H9 (cell line): ENCODE measurements around the gene TRAF5. TPM values are rescaled to one million over a fixed set of nuclear protein-coding genes. Genes with fewer than 3 reads are reported as not detected.

Experiments
- DNase-seq: peaks from one replicate; pipeline ENCODE4 v3.0.0-alpha.2; 2017
- H2AFZ ChIP-seq: one replicate; pipeline ENCODE4 v1.6.1; 2013; ENCODE audit warnings: mild to moderate bottlenecking, low read length, control low read depth, moderate library complexity
- H2AK5ac ChIP-seq: 2 replicates; pipeline ENCODE4 v1.6.1; 2013; ENCODE audit warnings: low read length, control low read depth, mixed read lengths; ENCODE audit not compliant: insufficient read length
- H2BK120ac ChIP-seq: one replicate; pipeline ENCODE4 v1.6.1; 2013; ENCODE audit warnings: low read depth, mild to moderate bottlenecking, low read length, control low read depth, inconsistent platforms; ENCODE audit not compliant: poor library complexity, severe bottlenecking
- H2BK12ac ChIP-seq: 2 replicates; pipeline ENCODE4 v1.6.1; 2013; ENCODE audit warnings: low read length, control low read depth, mixed read lengths, low read depth; ENCODE audit not compliant: insufficient read length
- H2BK15ac ChIP-seq: 2 replicates; pipeline ENCODE4 v1.6.1; 2013; ENCODE audit warnings: low read depth, low read length, control low read depth
- H2BK20ac ChIP-seq: one replicate; pipeline ENCODE4 v1.6.1; 2013; ENCODE audit warnings: low read depth, mild to moderate bottlenecking, low read length, control low read depth, inconsistent platforms; ENCODE audit not compliant: poor library complexity, severe bottlenecking
- H2BK5ac ChIP-seq: 2 replicates; pipeline ENCODE4 v1.6.1; 2013; ENCODE audit warnings: low read length, control low read depth, mixed read lengths; ENCODE audit not compliant: insufficient read length
- H3K14ac ChIP-seq: 2 replicates; pipeline ENCODE4 v1.6.1; 2013; ENCODE audit warnings: low read length, control low read depth; ENCODE audit not compliant: insufficient read depth
- H3K18ac ChIP-seq: 2 replicates; pipeline ENCODE4 v1.6.1; 2013; ENCODE audit warnings: low read depth, mild to moderate bottlenecking, mixed read lengths, low read length, control low read depth; ENCODE audit not compliant: insufficient read length
- H3K23ac ChIP-seq: 2 replicates; pipeline ENCODE4 v1.6.1; 2013; ENCODE audit warnings: low read length, control low read depth, mixed read lengths, low read depth; ENCODE audit not compliant: insufficient read length
- H3K23me2 ChIP-seq: 2 replicates; pipeline ENCODE4 v1.6.1; 2013; ENCODE audit warnings: low read depth, mild to moderate bottlenecking, mixed read lengths, low read length, control low read depth; ENCODE audit not compliant: insufficient read length, poor library complexity, severe bottlenecking
- H3K27ac ChIP-seq: 2 replicates; pipeline ENCODE4 v1.5.1; 2013; ENCODE audit warnings: low read length, control low read depth, mixed read lengths, low read depth; ENCODE audit not compliant: insufficient read length
- H3K27me3 ChIP-seq: 2 replicates; pipeline ENCODE4 v1.6.1; 2013; ENCODE audit warnings: low read length, control low read depth, inconsistent platforms; ENCODE audit not compliant: insufficient read depth
- H3K4ac ChIP-seq: 2 replicates; pipeline ENCODE4 v1.6.1; 2013; ENCODE audit warnings: low read depth, mild to moderate bottlenecking, control low read depth, inconsistent platforms, low read length, moderate library complexity
- H3K4me1 ChIP-seq: 2 replicates; pipeline ENCODE4 v1.6.1; 2013; ENCODE audit warnings: low read length, control low read depth, inconsistent platforms; ENCODE audit not compliant: insufficient read depth
- H3K4me2 ChIP-seq: 2 replicates; pipeline ENCODE4 v1.6.1; 2013; ENCODE audit warnings: low read length, control low read depth, mixed read lengths; ENCODE audit not compliant: insufficient read length, insufficient read depth
- H3K56ac ChIP-seq: 2 replicates; pipeline ENCODE4 v1.6.1; 2013; ENCODE audit warnings: low read depth, mild to moderate bottlenecking, mixed read lengths, low read length, control low read depth; ENCODE audit not compliant: insufficient read length
- H3K79me1 ChIP-seq: 2 replicates; pipeline ENCODE4 v1.6.1; 2013; ENCODE audit warnings: low read depth, mild to moderate bottlenecking, moderate library complexity, low read length, control low read depth, inconsistent platforms; ENCODE audit not compliant: insufficient read depth, poor library complexity, severe bottlenecking
- H3K79me2 ChIP-seq: 2 replicates; pipeline ENCODE4 v1.6.1; 2013; ENCODE audit warnings: low read length, control low read depth, inconsistent platforms; ENCODE audit not compliant: insufficient read depth
- H3K9ac ChIP-seq: 2 replicates; pipeline ENCODE4 v1.6.1; 2013; ENCODE audit warnings: low read length, control low read depth, mixed read lengths; ENCODE audit not compliant: insufficient read length; ENCODE audit errors: extremely low read depth
- H3K9me3 ChIP-seq: one replicate; pipeline ENCODE4 v1.6.1; 2013; ENCODE audit warnings: low read depth, low read length, inconsistent platforms; ENCODE audit not compliant: control insufficient read depth
- H3T11ph ChIP-seq: one replicate; pipeline ENCODE4 v1.6.1; 2013; ENCODE audit warnings: mild to moderate bottlenecking, low read length, control low read depth, inconsistent platforms
- H4K20me1 ChIP-seq: one replicate; pipeline ENCODE4 v1.6.1; 2013; ENCODE audit not compliant: control insufficient read depth, insufficient read length, insufficient read depth
- H4K5ac ChIP-seq: 2 replicates; pipeline ENCODE4 v1.6.1; 2013; ENCODE audit warnings: low read depth, mild to moderate bottlenecking, mixed read lengths, low read length, control low read depth; ENCODE audit not compliant: insufficient read length
- H4K8ac ChIP-seq: replicated peaks from 2 replicates; pipeline ENCODE4 v1.6.1; 2013; ENCODE audit warnings: low read length, control low read depth, mixed read lengths, low read depth; ENCODE audit not compliant: insufficient read length
- H4K91ac ChIP-seq: 2 replicates; pipeline ENCODE4 v1.6.1; 2013; ENCODE audit warnings: low read depth, mild to moderate bottlenecking, moderate library complexity, mixed read lengths, low read length, control low read depth; ENCODE audit not compliant: insufficient read length
- H3K27ac Mint-ChIP-seq, 3 experiments: 2 replicates in 2 of 3; 3 replicates in 1 of 3; pipeline ENCODE4 v1.8.0; 2020 to 2021; ENCODE audit warnings: mixed read lengths in 3 of 3, mild to moderate bottlenecking in 1 of 3, moderate library complexity in 1 of 3
- H3K27me3 Mint-ChIP-seq: 2 replicates; pipeline ENCODE4 v1.8.0; 2021; ENCODE audit warnings: low read depth, mild to moderate bottlenecking, moderate library complexity, mixed read lengths
- H3K36me3 Mint-ChIP-seq, 3 experiments: 2 replicates in 2 of 3; 3 replicates in 1 of 3; pipeline ENCODE4 v1.8.0; 2020 to 2021; ENCODE audit warnings: low read depth in 3 of 3, mixed read lengths in 3 of 3; ENCODE audit not compliant: insufficient read depth in 1 of 3
- H3K4me1 Mint-ChIP-seq, 2 experiments: 2 replicates each; pipeline ENCODE4 v1.8.0; 2020; ENCODE audit warnings: mixed read lengths in 2 of 2
- H3K4me3 Mint-ChIP-seq, 2 experiments: 2 replicates in 1 of 2; 3 replicates in 1 of 2; pipeline ENCODE4 v1.8.0; 2020 to 2021; ENCODE audit warnings: mild to moderate bottlenecking in 2 of 2, mixed read lengths in 2 of 2, moderate library complexity in 1 of 2
- H3K9me3 Mint-ChIP-seq, 2 experiments: 2 replicates in 1 of 2; 3 replicates in 1 of 2; pipeline ENCODE4 v1.8.0; 2020; ENCODE audit warnings: mild to moderate bottlenecking in 2 of 2, mixed read lengths in 2 of 2, moderate library complexity in 1 of 2
- WGBS: extraction: QIAGEN DNeasy Blood & Tissue Kit; methylation state at CpG from one replicate; pipeline ENCODE4 v1.1.7; 2013; ENCODE audit warnings: missing lambda C conversion rate, low lambda C conversion rate, mixed read lengths; ENCODE audit not compliant: insufficient read length; ENCODE audit errors: extremely low coverage; 5-methylcytosine and 5-hydroxymethylcytosine counted together
- total RNA-seq: library from RNA; stranded (reverse); gene quantifications from 2 replicates; pipeline ENCODE4 v1.2.1, GENCODE V29; 2021
- TF ChIP-seq, protein P1 (sequence below): fragments of 200-600 bp; sonication (generic); conservative IDR thresholded peaks from 3 replicates; pipeline ENCODE4 v1.8.0; 2021; ENCODE audit warnings: antibody characterized with exemption, mild to moderate bottlenecking

Gene TRAF5
- total RNA-seq, 1 experiment from 2014 or later, result 19.1 TPM

DNA sequence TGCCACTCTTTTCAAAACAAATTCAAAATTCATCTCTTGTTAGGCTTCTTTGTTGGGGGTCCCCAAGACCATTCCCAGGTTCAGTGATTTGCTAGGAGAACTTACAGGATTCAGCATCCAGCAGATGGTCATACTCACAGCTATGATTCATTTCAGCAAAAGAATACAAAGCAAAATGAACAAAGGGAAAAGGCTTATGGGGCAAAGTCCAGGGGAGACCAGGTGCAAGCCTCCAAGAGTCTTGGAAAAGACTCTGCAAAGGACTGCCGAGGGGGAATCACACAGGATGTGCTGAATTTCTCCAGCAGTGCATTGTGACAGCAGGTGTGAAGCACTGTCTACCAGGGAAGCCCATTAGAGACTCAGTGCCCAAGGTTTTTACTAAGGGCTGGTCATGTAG, 7.3 kb downstream of the TRAF5 start:
- no peaks in the 10 kb centered on the region for H3K9me3 Mint-ChIP-seq
- H2BK120ac ChIP-seq, result no peak overlapping the region
- no peak for DNase-seq
- H2BK12ac ChIP-seq, result no peak overlapping the region
- no CpG with 5 or more reads among the region's 1 CpG for WGBS
- no peak overlapping the region for H4K5ac ChIP-seq
- H2AK5ac ChIP-seq, result no peak overlapping the region
- no peak overlapping the region for H2BK15ac ChIP-seq
- no peaks in the 10 kb centered on the region for H4K20me1 ChIP-seq
- peaks cover 5% of the 10 kb centered on the region; the same call in 1 of the 2 replicates for H3K79me2 ChIP-seq
- no peak overlapping the region for H3K56ac ChIP-seq
- H2BK20ac ChIP-seq, result no peak overlapping the region
- no peak overlapping the region for H3K23ac ChIP-seq
- H2AFZ ChIP-seq, result no peak overlapping the region
- H3K23me2 ChIP-seq, result no peaks in the 10 kb centered on the region
- H2BK5ac ChIP-seq, result no peak overlapping the region
- H3K27ac Mint-ChIP-seq, result no peak overlapping the region
- H3K9me3 ChIP-seq, result no peaks in the 10 kb centered on the region
- peaks cover 0 to 14% (median 3%) of the 10 kb centered on the region in 3 experiments; a peak in 4 of 7 replicates for H3K36me3 Mint-ChIP-seq
- no peaks in the 10 kb centered on the region for H3K27me3 ChIP-seq
- H4K91ac ChIP-seq, result no peak overlapping the region
- no peak overlapping the region for H4K8ac ChIP-seq
- H3K27ac ChIP-seq, result no peak overlapping the region
- no peak overlapping the region for H3K4me2 ChIP-seq
- no peak overlapping the region for H3T11ph ChIP-seq
- no peak overlapping the region for H3K4ac ChIP-seq
- peaks cover 15% of the 10 kb centered on the region for H3K4me1 ChIP-seq
- H3K14ac ChIP-seq, result no peak overlapping the region
- H3K4me3 Mint-ChIP-seq, result peak overlapping the region in 1 of 2 experiments; percentile 27; a peak in 1 of 5 replicates
- TF ChIP-seq, protein P1, sequence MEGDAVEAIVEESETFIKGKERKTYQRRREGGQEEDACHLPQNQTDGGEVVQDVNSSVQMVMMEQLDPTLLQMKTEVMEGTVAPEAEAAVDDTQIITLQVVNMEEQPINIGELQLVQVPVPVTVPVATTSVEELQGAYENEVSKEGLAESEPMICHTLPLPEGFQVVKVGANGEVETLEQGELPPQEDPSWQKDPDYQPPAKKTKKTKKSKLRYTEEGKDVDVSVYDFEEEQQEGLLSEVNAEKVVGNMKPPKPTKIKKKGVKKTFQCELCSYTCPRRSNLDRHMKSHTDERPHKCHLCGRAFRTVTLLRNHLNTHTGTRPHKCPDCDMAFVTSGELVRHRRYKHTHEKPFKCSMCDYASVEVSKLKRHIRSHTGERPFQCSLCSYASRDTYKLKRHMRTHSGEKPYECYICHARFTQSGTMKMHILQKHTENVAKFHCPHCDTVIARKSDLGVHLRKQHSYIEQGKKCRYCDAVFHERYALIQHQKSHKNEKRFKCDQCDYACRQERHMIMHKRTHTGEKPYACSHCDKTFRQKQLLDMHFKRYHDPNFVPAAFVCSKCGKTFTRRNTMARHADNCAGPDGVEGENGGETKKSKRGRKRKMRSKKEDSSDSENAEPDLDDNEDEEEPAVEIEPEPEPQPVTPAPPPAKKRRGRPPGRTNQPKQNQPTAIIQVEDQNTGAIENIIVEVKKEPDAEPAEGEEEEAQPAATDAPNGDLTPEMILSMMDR, result no peak
- no peaks in the 10 kb centered on the region for H3K79me1 ChIP-seq
- H3K27me3 Mint-ChIP-seq, result no peaks in the 10 kb centered on the region; the same call in 1 of the 2 replicates
- H3K4me1 Mint-ChIP-seq, result peaks cover 56 to 62% of the 10 kb centered on the region in 2 experiments
- no peak overlapping the region for H3K18ac ChIP-seq
- H3K9ac ChIP-seq, result no peak overlapping the region
